GM19099 (cell line): ENCODE results near the gene MGAT4A.

Source experiments
- POLR2A ChIP-seq: IDR thresholded peaks from 3 replicates; pipeline ENCODE4 v1.6.1; 2011; ENCODE audit warnings: low read depth; ENCODE audit not compliant: insufficient read length; ENCODE audit errors: extremely low read depth

MGAT4A gene

DNA sequence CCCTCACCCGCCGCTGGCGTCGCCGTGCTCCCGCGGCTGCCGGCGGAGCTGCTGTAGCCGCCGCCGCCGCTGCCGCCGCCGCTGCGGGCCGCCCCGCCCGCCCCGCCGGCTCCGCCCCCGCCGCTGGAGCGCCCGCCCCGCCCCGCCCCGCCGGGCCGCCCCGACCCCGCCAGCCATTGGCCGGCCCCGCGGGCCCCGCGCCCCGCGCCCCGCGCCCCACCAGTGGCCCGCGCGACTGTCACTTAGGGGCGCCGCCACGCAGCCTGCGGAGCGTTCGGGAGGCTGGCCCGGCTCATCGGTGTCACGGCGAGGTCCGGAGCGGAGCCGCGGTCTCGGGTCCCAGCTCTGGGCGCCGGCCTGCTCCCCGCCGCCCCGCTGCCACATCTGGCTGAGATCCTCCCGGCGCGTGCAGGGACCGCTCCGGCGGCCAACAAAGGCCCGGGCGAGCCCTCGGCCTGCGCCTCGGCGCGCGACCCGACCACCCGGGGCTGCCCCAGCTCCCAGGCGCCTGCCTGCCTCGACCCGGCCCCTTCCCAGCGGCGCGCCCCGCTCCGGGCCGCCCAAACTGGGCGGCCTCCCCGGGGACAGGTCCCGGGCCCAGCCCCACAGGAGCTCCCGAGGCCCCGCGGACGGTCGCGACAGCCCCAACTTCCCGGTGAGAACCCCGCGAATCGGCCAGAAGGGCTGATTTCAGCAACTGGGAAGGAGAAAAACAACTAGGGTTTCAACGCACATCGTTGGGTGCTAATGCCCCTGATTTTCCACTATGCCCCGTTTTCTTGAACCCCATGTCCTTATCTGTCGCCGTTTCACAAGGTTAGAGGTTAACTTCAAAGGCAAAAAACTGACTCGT is at the start of gene MGAT4A:
MGAT4A (minus strand) TSS at position 92 of the 853 bp plus-strand sequence. CDS start 4,800 bp downstream, outside the sequence.
- peak; percentile 74 for TF ChIP-seq POLR2A

DNA sequence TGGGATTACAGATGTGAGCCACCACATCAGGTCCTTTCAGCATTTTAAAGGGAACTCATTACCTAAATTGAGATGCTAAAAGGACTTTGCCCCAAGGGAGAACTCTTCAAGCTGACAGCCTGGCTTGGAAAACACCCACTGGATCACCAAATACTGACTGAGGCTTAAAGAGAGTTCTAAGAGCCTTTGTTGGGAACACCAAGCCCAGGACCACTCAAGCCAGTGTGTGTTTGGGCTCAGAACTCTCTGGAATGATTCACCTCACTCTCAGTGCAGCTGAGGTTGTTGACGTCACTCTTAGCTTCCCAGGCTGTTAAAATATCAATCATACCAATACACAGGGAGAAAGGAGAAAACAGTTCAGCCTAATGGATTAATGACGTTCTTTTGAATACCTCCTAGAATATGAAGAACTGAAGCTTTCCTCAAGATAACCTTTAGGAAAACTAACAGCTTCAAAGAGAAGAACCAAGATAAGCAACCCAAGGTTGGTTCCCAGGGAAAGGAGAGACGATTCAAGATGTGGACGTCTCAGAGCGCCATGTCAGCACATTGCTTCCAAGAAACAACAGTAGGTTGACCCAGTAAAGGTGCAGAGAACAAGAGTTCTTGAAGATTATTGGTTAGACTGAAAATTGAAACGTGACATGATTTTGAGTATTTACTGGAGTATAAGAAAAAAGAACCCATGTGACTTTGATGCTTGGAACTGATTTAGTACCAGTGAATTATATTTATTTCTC is 48.0 kb upstream of the MGAT4A start:
- no peak for TF ChIP-seq POLR2A

DNA sequence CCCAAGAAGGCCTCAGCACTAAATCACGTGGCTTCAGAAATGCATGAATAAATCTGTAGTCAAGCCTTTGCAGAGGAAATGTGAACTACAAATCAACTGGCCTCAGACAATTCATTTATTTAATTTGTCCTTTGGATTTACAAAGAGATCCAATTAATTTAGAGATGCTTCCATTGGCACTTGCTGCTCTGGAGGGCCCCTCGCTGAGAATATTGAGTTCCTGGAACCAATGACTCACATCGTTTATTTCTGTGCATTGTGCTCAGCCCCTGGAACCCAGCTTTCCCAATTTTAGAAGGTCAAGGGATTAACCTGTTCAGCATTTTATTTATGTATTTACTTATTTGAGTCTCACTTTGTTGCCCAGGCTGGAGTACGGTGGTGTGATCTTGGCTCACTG is 47.2 kb upstream of the MGAT4A start:
- TF ChIP-seq POLR2A, result no peak

DNA sequence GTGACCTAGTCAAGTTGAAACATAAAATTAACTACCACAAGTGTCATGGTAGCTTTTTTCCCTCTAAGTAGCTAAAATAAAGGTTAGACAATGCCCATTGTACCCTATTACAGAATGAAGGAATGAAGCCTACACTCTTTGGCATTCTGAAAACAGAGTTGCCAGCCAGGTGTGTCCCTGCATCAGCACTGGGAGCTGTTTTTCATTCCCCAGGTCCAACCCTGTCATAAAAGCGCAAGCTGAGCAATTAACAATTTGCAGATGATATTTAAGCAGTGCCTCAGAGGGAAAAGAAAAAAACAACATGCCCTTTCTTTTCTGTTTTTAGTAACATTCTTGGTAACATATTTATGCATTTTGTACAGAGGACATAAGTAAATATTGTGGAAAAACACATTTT is 46.8 kb upstream of the MGAT4A start:
- no peak for TF ChIP-seq POLR2A

DNA sequence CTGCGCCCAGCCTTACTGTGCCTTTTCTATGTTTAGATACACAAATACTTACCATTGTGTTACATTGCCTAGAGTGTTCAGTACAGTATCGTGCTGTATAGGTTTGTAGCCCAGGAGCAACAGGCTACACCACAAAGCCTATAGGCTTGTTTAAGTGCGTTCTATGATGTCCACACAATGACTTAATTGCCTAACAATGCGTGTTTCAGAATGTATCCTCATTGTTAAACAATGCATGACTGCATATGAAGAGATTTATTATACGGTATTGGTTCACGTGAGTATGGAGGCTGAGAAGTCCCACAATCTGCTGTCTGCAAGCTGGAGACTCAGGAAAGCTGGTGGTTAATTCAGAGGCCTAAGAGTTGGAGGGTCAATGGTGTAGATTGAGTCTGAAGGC is 46.1 kb upstream of the MGAT4A start:
- TF ChIP-seq POLR2A, result no peak

DNA sequence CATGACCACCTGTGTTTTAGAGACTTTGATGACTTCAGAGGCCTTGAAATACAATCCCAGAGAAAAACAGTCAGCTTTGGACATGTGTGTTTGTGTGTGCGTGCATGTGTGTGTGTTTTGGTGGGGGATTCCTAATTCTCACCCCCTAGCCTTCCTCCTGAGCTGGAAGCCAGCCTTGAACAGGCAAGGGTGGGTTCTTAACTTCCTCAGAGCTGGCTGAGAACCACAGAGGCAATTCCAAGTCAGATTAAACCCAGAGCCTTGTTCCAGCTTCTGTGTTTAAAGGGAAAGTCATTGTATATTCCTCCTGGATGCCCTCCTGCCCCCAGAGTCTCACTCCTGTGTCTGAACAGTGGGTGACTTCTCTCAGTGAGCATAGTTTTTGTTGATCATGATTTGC is 45.2 kb upstream of the MGAT4A start:
- TF ChIP-seq POLR2A, result no peak

DNA sequence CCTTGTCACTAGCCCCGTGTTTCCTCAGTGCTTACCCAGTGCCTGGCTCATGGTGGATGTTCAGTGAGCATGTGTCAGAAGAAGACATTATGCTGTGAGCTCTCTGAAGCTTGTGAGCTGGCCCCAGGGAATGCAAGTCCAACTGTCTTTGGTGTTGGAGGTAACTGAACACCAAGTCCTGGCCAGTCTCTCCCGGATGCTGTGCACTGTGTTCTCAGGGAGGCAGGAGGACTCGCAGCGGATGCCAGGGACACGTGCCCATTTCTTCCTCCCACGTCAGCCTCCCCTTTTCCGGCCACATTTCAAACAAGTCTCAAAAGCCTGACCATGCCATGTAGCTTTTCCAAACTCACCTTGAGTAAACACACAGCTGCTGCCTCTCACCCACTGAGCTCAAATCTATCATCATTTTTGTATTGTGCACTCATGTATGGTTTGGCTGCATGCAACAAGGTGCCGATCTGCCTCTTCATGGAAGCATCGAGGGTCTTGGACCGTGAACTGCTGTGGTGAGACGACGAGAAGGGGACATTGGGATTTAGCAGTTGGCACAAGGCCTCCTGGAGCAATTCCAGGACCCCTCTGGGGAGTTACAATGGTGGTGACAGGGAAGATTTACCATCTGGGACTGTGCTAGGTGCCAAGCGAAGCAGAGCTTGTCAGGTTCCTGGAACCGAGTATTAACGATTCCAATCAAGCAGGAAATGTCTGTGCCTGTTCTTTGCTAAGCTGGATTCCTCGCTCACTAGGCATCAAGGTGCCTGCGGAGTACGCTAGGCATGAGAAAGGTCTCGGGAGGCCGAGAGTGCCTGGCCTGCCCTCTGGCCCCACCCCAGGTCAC is 44.4 kb upstream of the MGAT4A start:
- no peak for TF ChIP-seq POLR2A

DNA sequence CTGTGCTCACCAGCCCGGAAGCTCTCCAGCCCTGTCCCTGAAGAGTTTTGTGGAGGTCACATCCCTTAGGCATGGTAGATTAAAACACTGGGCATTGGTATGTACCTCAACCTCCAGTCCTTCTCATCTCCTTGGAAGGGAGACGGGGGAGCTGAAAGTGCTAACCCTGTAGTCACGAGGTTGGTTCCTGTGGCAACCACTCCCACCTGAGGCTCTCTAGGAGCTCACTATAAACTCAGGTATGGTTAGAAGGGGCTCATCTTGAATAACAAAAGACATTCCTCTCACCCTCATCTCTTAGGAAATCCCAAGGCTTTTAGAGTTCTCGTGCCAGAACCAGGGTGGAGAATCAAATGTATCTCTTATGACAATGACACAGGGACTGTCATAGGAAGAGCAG is 43.0 kb upstream of the MGAT4A start:
- TF ChIP-seq POLR2A, result no peak

DNA sequence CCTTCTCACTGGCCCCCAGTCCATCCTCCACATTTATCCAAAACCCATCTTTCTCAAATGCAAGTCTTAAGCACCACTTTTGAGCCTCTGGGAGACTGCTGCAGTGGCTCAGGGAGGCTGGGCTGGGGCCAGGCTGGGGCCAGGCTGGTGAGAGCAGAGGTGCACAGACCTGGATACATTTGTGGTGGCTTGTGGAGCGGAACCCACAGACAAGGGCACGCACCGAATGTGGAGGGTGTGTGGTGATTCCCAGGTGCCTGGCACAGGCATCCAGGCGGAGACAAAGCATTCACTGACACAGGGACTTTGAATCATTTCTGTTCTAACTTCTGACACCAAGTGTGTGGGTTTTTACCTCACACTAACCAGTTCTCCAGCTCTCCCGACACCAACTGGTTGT is 42.2 kb upstream of the MGAT4A start:
- no peak for TF ChIP-seq POLR2A

DNA sequence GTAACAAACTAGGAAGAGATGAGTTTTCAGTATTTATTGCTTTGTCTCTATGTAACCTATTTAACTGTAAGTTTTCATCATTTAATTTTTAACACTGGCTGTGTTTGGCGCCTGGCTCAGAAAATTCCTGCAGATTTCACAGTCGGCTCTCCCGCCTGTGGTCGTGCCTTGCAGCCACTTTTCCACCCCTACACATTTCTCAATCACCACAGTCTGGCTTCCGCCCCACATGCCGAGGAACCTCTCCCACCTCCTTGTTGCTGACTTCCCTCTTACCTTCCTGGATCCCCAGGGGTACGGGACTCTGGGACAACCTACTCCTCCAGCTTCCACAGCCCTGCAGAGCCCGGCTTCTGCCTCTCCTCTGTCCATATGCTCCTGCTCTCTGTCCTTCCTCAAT is 41.6 kb upstream of the MGAT4A start:
- no peak for TF ChIP-seq POLR2A

DNA sequence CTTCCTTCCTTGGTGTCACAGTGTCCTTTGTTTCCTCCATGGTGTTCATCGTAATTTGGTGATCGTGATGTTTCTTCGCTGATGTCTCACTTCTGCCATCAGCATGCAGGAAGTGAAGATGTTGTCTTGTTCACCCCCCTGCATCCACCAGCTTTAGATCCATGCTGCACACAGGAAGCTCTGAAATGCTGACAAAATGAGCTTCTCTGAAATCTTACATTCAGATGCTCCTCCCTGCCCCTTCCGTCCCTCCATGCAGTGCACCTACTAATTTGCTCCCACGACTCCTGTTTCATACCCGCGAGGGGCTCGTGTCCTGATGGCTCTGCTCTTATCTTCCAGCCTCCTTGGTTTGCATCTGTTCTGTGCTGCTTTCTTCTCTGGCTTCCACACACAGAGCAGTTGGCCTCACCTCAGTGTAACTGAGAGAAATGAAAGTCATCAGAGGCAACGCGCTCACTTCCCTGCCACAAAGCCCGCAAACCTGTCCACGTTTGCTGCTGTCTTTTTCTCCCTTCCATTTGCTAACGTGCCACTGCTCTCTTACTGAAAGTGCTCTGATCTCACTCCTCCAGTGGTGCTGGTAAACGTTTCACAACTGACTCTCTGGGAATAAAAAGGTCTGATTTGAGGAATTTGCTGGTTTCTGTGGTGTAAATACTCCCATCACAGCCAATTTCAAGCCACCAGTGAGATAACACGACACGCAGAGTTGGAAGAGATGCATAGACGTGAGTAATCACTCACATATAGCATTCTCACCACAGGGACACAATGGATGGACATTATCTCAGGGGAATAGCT is 41.0 kb upstream of the MGAT4A start:
- TF ChIP-seq POLR2A, result peak; percentile 48

DNA sequence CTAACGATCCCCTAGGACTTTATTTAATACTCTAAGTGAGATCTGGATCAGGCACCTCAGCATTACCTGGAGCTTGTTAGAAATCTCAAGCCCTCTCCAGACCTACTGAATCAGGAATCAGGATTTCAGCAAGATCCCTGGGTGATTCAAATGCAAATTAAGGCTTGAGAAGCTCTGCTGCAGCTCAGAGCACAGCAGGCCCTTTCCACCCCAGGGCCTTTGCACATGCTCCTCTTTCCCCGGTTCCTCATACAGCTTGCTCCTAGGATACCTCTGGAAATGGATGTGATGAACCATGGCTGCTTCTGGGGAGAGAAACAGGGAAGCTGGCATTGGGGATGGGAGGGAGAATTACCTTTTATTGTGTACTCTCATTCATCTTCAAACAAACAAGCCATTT is 40.3 kb upstream of the MGAT4A start:
- TF ChIP-seq POLR2A, result no peak

DNA sequence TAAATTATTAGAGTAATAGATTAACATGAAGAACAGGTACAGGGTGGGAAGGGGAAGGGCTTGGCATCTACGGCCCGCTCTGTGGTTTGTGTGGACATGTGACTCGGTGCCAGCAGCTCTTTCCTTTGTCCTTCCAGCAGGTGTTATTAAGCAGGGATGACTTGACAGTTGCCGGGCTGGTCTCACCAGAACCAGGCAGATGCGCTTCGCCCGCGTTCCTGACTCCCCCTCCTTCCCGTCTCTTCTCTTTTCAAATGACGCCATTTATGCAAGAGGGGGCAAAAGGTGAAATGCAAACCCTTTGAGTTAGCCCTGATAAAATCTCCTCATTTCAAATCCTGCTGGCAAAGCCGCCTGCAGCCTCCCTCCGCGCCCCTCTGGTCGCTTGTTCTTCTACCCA is 38.9 kb upstream of the MGAT4A start:
- TF ChIP-seq POLR2A, result no peak

DNA sequence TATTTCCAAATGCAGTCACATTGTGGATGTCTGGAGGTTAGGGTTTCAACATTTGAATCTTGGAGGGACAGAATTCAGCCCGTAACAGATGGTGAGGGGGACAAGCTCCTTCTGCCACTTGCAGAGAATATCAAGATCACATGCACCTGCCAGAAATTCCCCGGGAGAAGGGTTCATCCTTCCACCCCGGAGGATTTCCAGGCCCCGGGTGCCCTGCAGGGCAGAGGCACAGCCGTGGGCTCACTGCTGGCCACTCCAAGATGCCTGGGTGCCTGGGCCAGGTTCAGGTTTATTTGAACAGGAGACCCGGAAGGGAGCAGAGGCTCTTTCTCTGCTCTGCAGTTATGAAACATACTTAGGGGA is 38.2 kb upstream of the MGAT4A start:
- no peak for TF ChIP-seq POLR2A
